Endothelial cell of umbilical vein (primary cell): ENCODE data around the gene COA5. TPM values are rescaled to one million over a fixed set of nuclear protein-coding genes. Genes with fewer than 3 reads are reported as not detected.

Source experiments
- BruUV-seq: library from RNA; stranded (reverse); fragments of 400-500 nt; replicated peaks from 2 replicates; lab custom pipeline; 2021; lab: Mats Ljungman, UMichigan
- CTCF ChIA-PET: fragments of 300-600, 350-600 bp; sonication (Branson Sonifier 250); formaldehyde crosslinking; loops from one replicate; lab custom pipeline; 2021; ENCODE audit warnings: antibody characterized with exemption, inconsistent platforms; lab: Charles Lee
- POLR2A ChIA-PET: fragments of 300-600, 350-600 bp; sonication (Branson Sonifier 250); formaldehyde crosslinking; loops from one replicate; lab custom pipeline; 2021; ENCODE audit warnings: antibody characterized with exemption, inconsistent platforms; lab: Charles Lee
- DNase-seq: peaks from one replicate; pipeline ENCODE4 v3.0.0-alpha.2; 2011; ENCODE audit warnings: low read depth, low spot score
- FAIRE-seq: peaks from 2 replicates; lab custom pipeline; 2011; peaks lifted over from hg19 to GRCh38; lab: Jason Lieb, UNC
- H2AFZ ChIP-seq: 2 replicates; pipeline ENCODE4 v1.6.0; 2012; ENCODE audit warnings: low read depth, low read length, control low read depth, inconsistent platforms
- H3K27ac ChIP-seq: 2 replicates; pipeline ENCODE4 v1.5.1; 2011; ENCODE audit warnings: low read depth, mild to moderate bottlenecking, control low read depth, low read length, moderate library complexity; ENCODE audit not compliant: insufficient read depth
- H3K27me3 ChIP-seq, 2 experiments: 2 replicates each; pipeline versions ENCODE4 v1.6.0 to v1.6.1; 2011; ENCODE audit warnings: low read length in 2 of 2, mixed read lengths in 1 of 2; ENCODE audit not compliant: control insufficient read depth in 2 of 2, insufficient read depth in 2 of 2
- H3K36me3 ChIP-seq, 2 experiments: 2 replicates in 1 of 2; 3 replicates in 1 of 2; pipeline ENCODE4 v1.5.1; 2011; ENCODE audit warnings: low read length in 2 of 2, mild to moderate bottlenecking in 1 of 2, moderate library complexity in 1 of 2; ENCODE audit not compliant: control insufficient read depth in 2 of 2, insufficient read depth in 2 of 2; ENCODE audit errors: extremely low read depth in 1 of 2
- H3K4me1 ChIP-seq: 3 replicates; pipeline ENCODE4 v1.5.1; 2011; ENCODE audit warnings: mild to moderate bottlenecking, low read length; ENCODE audit not compliant: control insufficient read depth, insufficient read depth; ENCODE audit errors: extremely low read depth
- H3K4me2 ChIP-seq: 2 replicates; pipeline ENCODE4 v1.6.1; 2011; ENCODE audit warnings: low read length, control low read depth, mixed read lengths; ENCODE audit not compliant: insufficient read depth
- H3K4me3 ChIP-seq, 3 experiments: fragments of 200-600 bp in 1 of 3; sonication (generic), shearing (Covaris generic) in 1 of 3; replicated peaks in 1 of 3; 2 replicates each; pipeline ENCODE4 v1.5.1; 2011 to 2016; ENCODE audit warnings: control low read depth in 3 of 3, low read length in 3 of 3, mild to moderate bottlenecking in 2 of 3, inconsistent platforms in 1 of 3, low read depth in 1 of 3, moderate library complexity in 1 of 3; ENCODE audit not compliant: insufficient read depth in 1 of 3
- H3K79me2 ChIP-seq: 2 replicates; pipeline ENCODE4 v1.6.0; 2012; ENCODE audit warnings: low read length, inconsistent platforms; ENCODE audit not compliant: control insufficient read depth, insufficient read depth
- H3K9ac ChIP-seq: replicated peaks from 2 replicates; pipeline ENCODE3; 2011; ENCODE audit warnings: low read length, control low read depth; ENCODE audit not compliant: insufficient read depth; ENCODE audit errors: extremely low read depth
- H3K9me1 ChIP-seq: replicated peaks from 3 replicates; pipeline ENCODE4 v1.6.0; 2011; ENCODE audit warnings: mild to moderate bottlenecking, low read length; ENCODE audit not compliant: control insufficient read depth, insufficient read depth; ENCODE audit errors: extremely low read depth
- H3K9me3 ChIP-seq: replicated peaks from 2 replicates; pipeline ENCODE4 v1.5.1; 2012; ENCODE audit warnings: low read length, inconsistent platforms; ENCODE audit not compliant: control insufficient read depth, insufficient read depth
- H4K20me1 ChIP-seq: replicated peaks from 2 replicates; pipeline ENCODE3; 2011; ENCODE audit warnings: mild to moderate bottlenecking, low read length; ENCODE audit not compliant: control insufficient read depth, insufficient read depth; ENCODE audit errors: extremely low read depth
- EZH2 ChIP-seq: IDR thresholded peaks from 2 replicates; pipeline ENCODE4 v1.6.1; 2012; ENCODE audit warnings: borderline replicate concordance, low read depth, mild to moderate bottlenecking, moderate library complexity, low read length, inconsistent platforms; ENCODE audit not compliant: severe bottlenecking
- FOS ChIP-seq: IDR thresholded peaks from 2 replicates; pipeline ENCODE4 v1.6.1; 2011; ENCODE audit warnings: mild to moderate bottlenecking, low read length, moderate library complexity, borderline replicate concordance; ENCODE audit not compliant: insufficient read depth
- GATA2 ChIP-seq: IDR thresholded peaks from 2 replicates; pipeline ENCODE4 v1.7.0; 2011; ENCODE audit warnings: low read depth, mild to moderate bottlenecking, moderate library complexity, mixed read lengths, low read length; ENCODE audit not compliant: insufficient read length, insufficient read depth
- JUN ChIP-seq: IDR thresholded peaks from 2 replicates; pipeline ENCODE4 v1.6.1; 2011; ENCODE audit warnings: borderline replicate concordance, low read depth; ENCODE audit not compliant: insufficient read length, insufficient read depth
- MYC ChIP-seq: IDR thresholded peaks from one replicate; pipeline ENCODE4 v1.6.1; 2011; ENCODE audit warnings: mild to moderate bottlenecking, low read depth, low read length
- POLR2A ChIP-seq: IDR thresholded peaks from 2 replicates; pipeline ENCODE4 v1.6.1; 2012; ENCODE audit warnings: low read depth, mild to moderate bottlenecking, control low read depth, low read length
- POLR2AphosphoS5 ChIP-seq: IDR thresholded peaks from 2 replicates; pipeline ENCODE4 v1.6.1; 2012; ENCODE audit warnings: low read depth, mild to moderate bottlenecking, control low read depth, low read length, moderate library complexity; ENCODE audit not compliant: insufficient read depth
- dilution Hi-C: fragments of 300-500 bp; cut with MboI; formaldehyde crosslinking; loops from one replicate; pipeline ENCODE4 v1.15.0; 2019; ENCODE audit warnings: low sequenced_read_pairs; ENCODE audit not compliant: extremely low pct_ligation_motif_present
- intact Hi-C: fragments of 100-400 bp; cut with micrococcal nuclease; formaldehyde crosslinking; loops from one replicate; pipeline ENCODE4 v1.10.0; 2022
- polyA plus RNA-seq, 4 experiments: library from polyadenylated mRNA; depleted of rRNA in 3 of 4; stranded (reverse) in 3 of 4; unstranded in 1 of 4; fragments of >200 nt; gene quantifications; 2 replicates each; pipeline versions ENCODE4 v1.2.1 to v1.2.3, GENCODE V29; 2011 to 2012; ENCODE audit warnings: missing spikeins in 1 of 4
- total RNA-seq: library from RNA; stranded (reverse); gene quantifications from 2 replicates; pipeline ENCODE4 v1.2.3, GENCODE V29; 2021
- TF ChIP-seq, protein P1 (sequence below), 2 donors: IDR thresholded peaks; 1 replicate in 1 of 2; 2 replicates in 1 of 2; pipeline ENCODE4 v1.5.1; 2011; ENCODE audit warnings: low read length in 2 of 2, mild to moderate bottlenecking in 2 of 2, moderate library complexity in 2 of 2, control low read depth in 1 of 2, inconsistent platforms in 1 of 2, low read depth in 1 of 2; ENCODE audit not compliant: insufficient read depth in 1 of 2; ENCODE audit errors: extremely low read depth in 1 of 2
- TF ChIP-seq, protein P2 (sequence below): IDR thresholded peaks from 2 replicates; pipeline ENCODE4 v1.6.1; 2011; ENCODE audit not compliant: insufficient read depth, insufficient read length

COA5 gene
- total and polyA plus RNA-seq, 2 donors (not counting 3 experiments of a cell fraction or from before 2014, with no cell fraction given) = 16.5 to 17.7 TPM

DNA sequence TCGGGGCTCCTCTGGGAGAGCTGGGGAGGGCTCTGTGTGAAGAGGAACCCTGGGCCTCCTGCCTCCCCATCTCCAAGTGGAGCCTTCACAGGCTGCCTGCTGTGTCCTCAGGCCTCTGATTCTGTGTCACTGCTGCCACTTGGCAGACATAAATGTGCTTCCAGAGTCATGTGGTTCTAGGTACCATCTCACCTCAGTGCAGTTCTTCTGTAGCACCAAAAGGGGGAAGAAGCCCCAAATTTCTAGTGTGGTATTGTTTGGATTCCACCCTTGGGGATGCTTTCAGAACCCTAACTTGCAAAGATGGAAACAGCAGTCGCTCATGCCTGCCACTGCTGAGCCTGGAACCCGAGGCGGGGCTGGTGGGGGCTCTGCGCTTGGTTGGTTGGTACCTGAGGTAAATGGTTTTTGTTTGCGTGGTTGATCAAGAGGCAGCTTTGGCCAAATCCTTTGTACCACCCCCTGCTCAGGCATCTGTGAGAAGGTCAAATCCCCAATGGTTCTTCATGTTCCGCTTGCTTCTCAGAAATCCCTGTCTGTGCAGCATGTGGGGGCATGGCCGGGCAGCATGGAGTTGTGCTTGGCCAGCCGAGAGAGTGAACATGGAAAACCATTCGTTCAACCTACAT is 27.5 kb downstream of the COA5 start:
- dilution Hi-C loops = no loop called here
- Histone ChIP-seq H3K9me3 (no peaks in the 10 kb centered on the region), H3K9ac (no peak overlapping the region), H3K79me2 (no peaks in the 10 kb centered on the region), H4K20me1 (no peaks in the 10 kb centered on the region), H3K27ac (no peak overlapping the region), H3K27me3 (no peaks in the 10 kb centered on the region), H3K4me1 (no peaks in the 10 kb centered on the region), H2AFZ (no peak overlapping the region), H3K9me1 (no peaks in the 10 kb centered on the region), H3K36me3 (peaks cover 0 to 12% of the 10 kb centered on the region in 2 experiments), H3K4me2 (no peak overlapping the region), H3K4me3 (no peak overlapping the region)
- no peak for FAIRE-seq
- CTCF ChIA-PET = interaction anchor here (3.5 kb wide), 1 partner anchor 12 kb away, joined by 14 read pairs; no protein-coding TSS in a partner anchor
- BruUV-seq = no TSS peak
- POLR2A ChIA-PET = no interaction called here
- intact Hi-C loops = no loop called here
- DNase-seq = no peak
- no peak for TF ChIP-seq GATA2
- TF ChIP-seq POLR2AphosphoS5 = no peak
- TF ChIP-seq JUN = no peak
- TF ChIP-seq, protein P1, sequence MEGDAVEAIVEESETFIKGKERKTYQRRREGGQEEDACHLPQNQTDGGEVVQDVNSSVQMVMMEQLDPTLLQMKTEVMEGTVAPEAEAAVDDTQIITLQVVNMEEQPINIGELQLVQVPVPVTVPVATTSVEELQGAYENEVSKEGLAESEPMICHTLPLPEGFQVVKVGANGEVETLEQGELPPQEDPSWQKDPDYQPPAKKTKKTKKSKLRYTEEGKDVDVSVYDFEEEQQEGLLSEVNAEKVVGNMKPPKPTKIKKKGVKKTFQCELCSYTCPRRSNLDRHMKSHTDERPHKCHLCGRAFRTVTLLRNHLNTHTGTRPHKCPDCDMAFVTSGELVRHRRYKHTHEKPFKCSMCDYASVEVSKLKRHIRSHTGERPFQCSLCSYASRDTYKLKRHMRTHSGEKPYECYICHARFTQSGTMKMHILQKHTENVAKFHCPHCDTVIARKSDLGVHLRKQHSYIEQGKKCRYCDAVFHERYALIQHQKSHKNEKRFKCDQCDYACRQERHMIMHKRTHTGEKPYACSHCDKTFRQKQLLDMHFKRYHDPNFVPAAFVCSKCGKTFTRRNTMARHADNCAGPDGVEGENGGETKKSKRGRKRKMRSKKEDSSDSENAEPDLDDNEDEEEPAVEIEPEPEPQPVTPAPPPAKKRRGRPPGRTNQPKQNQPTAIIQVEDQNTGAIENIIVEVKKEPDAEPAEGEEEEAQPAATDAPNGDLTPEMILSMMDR (IDR thresholded peaks at IDR 0.05; ENCODE audit: extremely low read depth in 1 of 2, insufficient read depth in 1 of 2, low read depth in 1 of 2, low read length in 2 of 2) = no peak
- no peak for TF ChIP-seq MYC
- no peak for TF ChIP-seq POLR2A
- TF ChIP-seq EZH2 = no peak
- TF ChIP-seq FOS = no peak
- TF ChIP-seq, protein P2, sequence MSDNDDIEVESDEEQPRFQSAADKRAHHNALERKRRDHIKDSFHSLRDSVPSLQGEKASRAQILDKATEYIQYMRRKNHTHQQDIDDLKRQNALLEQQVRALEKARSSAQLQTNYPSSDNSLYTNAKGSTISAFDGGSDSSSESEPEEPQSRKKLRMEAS = no peak
